Measurements from ENCODE around the gene NAP1L4.

NAP1L4 gene

DNA sequence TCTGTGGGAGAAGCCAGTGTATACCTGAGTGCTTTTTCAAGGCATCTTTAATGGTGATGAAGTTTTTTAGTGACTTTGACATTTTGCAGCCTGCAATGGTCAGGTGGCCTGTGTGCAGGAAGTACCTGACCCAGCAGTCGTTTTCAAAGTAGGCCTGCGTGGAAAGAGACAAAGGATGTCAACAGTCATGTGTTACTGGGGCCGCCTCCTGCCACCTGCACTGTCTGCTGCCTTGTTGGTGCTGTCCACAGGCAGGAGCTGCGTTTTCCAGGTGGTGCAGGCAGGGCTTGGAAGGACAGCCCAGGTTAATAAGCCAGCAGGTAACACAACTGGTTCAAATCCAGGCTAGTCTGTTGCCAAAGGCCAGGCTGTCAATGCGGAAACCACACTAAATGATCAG lies 26.5 kb upstream of the NAP1L4 start:
- Histone ChIP-seq H3K4me3 (no peak overlapping the region), H3K27ac (no peak overlapping the region)
- TF ChIP-seq, protein P1, sequence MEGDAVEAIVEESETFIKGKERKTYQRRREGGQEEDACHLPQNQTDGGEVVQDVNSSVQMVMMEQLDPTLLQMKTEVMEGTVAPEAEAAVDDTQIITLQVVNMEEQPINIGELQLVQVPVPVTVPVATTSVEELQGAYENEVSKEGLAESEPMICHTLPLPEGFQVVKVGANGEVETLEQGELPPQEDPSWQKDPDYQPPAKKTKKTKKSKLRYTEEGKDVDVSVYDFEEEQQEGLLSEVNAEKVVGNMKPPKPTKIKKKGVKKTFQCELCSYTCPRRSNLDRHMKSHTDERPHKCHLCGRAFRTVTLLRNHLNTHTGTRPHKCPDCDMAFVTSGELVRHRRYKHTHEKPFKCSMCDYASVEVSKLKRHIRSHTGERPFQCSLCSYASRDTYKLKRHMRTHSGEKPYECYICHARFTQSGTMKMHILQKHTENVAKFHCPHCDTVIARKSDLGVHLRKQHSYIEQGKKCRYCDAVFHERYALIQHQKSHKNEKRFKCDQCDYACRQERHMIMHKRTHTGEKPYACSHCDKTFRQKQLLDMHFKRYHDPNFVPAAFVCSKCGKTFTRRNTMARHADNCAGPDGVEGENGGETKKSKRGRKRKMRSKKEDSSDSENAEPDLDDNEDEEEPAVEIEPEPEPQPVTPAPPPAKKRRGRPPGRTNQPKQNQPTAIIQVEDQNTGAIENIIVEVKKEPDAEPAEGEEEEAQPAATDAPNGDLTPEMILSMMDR (IDR thresholded peaks at IDR 0.05), result no peak
- no peak for DNase-seq (ENCODE audit: low spot score)

DNA sequence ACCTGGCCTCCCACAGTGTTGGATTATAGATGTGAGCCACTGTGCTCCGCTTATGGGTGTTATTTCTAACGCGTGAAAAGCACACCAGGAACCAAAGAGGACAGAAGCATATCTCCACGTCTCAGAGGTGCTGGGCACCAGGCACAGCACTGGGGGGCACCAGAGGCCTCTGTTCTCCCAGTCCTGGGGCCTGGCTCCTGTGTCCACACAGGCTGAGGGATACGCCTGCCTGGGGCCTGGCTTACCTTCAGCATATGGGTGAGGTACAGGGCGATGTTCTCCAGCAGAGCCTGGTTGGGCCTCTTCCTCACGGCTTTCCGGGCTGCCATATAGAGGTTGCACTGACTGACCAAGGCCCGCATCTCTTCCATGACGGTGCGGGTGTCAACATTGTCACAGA lies 24.7 kb upstream of the NAP1L4 start:
- DNase-seq (ENCODE audit: low spot score), result no peak
- H3K27ac ChIP-seq, result no peak overlapping the region
- H3K4me3 ChIP-seq, result no peak overlapping the region
- TF ChIP-seq, protein P1 (IDR thresholded peaks at IDR 0.05), result no peak

DNA sequence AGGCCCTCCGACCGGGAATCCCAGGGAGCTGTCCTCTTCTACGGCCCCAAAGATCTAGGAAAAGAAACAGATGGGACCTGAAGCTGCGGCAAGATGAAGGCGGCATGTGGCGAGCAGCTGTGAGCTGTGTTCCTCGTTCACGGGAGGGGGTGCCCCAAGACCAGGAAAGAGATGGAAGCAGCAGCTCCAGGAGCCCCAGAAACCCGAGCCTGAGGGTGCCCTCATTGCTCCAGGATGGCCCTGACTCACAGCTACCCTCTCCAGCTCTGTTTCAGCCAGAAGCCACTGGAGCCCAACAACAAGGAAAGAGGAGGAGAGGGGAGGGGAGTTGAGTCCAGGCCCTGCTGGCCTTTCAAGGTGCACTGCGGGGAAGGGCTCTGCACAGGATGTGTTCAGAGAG lies 23.7 kb upstream of the NAP1L4 start:
- TF ChIP-seq, protein P1 (IDR thresholded peaks at IDR 0.05), result no peak
- no peak overlapping the region for H3K4me3 ChIP-seq
- no peak for DNase-seq (ENCODE audit: low spot score)
- H3K27ac ChIP-seq, result no peak overlapping the region

- no peak overlapping the region for H3K4me3 ChIP-seq
- no peak overlapping the region for H3K27ac ChIP-seq
- TF ChIP-seq, protein P1 (IDR thresholded peaks at IDR 0.05), result no peak
- DNase-seq (ENCODE audit: low spot score), result no peak
Observed at GRCh38 chr11:3014943-3015342, 22.8 kb upstream of the NAP1L4 start.

- no peak for DNase-seq (ENCODE audit: low spot score)
- no peak overlapping the region for H3K27ac ChIP-seq
- TF ChIP-seq, protein P1 (IDR thresholded peaks at IDR 0.05), result no peak
- no peak overlapping the region for H3K4me3 ChIP-seq
Observed at GRCh38 chr11:3014057-3014938, 22.2 kb upstream of the NAP1L4 start.

DNA sequence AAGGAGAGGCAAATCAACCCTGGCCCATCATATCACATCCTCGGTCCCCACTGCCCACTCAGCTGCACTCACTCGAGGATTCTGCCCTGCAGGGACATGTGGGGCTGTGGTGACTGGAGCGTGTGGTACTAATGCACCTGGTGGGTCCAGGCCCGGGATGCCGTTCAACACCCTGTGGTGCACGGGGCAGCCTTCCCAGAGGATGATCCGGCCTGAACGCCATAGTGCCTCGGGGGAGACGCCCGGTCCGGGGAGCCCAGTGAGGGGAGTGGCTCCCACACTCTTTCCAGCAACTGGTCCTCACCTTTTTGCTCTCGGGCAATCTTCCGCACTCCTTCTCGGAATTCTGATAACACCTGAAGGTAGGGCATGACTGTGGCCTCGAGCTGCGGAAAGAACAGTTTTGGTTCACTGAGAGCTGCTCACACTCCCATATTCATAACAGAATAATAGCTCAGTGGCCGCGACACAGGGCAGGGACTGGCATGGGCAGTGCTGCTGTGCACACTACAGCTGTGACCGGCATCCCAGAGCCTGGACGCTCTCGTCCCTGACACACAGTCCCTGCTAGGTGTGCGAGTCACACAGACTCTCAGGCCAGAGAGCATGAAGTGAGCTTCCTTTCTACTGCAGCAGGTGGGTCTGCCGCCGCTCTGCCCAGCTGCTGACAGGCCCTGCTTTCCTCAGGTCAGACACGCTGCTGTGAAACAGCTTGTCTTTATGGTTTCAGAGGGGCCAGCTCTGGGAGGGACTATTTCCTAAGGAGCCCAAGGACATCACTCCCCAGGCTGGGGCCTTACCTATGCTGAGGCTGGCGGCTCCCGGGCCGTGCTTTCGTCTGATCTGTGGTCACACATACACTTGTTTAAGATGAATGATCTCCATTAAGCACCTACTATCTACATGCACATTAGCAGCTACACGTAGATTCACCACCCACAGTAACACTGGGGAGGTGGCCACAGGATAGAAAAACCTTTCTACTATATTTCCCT lies 20.1 kb upstream of the NAP1L4 start:
- no peak for DNase-seq (ENCODE audit: low spot score)
- no peak overlapping the region for H3K27ac ChIP-seq
- H3K4me3 ChIP-seq, result no peak overlapping the region
- TF ChIP-seq, protein P1 (IDR thresholded peaks at IDR 0.05), result no peak

Measured in coronary artery (tissue), 2 donors.